ENCODE measurements around the gene LSAMP.
"Not testable (repeated sequence)": the region's sequence is repeated elsewhere in the genome, so short reads cannot be mapped to it uniquely, and the experiment has no call there.

The LSAMP gene

DNA sequence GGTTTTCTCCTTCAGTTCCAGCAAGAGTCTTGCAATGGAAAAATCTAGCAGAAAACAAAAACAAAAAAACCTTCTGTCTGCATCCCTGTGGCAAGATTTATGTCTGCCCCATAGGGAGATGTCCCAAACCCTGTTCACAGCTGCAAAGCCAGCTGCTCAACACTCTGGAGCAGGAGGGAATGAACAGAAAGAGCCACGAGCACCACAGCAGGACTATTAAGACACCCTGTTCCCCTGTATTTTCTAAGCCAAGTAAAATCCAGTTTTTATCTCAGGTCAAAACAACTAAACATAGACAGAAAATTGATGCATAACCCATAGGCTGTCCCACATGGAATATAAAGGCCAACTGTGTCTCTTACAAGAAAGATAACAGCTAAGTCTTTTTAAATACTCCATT, 357.9 kb downstream of the LSAMP start:
- no peak for DNase-seq

DNA sequence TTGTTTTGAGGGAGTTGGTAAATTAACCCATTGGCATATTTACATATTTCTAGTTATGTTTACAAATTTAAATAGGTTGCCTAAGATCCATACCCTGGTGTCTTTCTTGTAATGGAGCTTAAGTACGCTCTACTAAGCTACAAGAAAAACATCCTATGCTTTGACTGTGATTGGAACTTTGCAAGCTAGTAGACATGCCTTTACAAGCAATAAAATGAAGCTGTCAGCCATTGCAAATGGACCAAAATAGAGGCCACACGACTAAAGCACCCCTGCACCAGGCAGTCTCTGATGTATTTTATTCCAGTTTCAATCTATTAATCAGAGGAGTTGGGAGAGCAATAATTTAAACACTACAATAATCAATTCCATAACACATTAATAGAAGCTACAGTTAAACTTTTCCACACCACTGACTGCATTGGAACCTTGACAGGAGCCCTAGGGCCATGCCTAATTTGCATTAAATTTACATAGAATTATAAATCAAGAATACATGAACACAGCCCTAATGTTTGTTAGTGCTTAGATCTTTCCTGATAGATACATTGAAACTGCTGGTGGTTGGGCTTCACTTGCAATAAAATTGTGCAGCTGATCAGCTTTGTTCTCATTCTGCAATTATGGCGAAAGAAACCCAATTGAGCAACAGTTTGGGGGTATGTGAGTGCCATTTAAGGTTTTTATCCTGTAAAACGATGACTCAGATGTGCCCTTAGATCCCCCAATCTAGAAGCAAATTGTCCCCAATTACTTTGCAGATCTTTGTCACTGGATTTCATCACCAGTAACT, 360.1 kb downstream of the LSAMP start:
- no peak for DNase-seq

DNA sequence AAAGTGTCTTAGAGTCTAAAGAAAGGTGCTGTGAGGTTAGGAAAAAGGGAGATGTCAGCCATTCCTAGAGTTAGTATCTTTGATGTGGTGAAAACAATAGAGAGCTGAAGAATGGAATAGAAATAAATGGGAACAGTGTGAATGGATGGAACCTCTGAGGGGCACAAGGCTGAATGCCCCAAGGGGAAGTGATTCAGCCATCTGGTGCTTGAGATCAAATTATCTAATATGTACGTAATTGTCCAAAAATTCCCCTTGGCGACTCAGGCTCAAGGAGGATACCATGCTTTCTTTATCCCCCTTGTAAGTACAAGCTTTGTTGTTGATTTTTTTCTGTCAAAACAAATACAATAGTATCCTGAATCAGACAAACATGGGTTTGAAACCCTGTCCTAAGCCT, 361.6 kb downstream of the LSAMP start:
- no peak for DNase-seq

DNA sequence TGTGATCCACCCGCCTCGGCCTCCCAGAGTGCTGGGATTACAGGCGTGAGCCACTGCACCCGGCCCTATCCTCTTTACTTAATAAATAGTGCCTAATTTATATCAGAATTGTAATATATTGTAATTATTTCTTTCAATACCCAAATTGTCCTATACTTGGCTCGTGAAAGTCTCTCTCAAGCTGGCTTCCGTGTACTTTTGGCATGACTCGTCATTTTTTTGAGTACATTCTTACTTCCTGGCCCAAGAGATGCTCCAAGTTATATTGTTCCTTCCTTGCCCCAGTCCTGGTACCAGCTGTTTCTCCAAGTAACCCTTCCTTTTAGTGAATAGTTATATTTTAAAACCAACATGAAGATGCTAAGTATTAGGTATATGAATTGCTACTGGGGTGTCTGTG, 366.7 kb downstream of the LSAMP start:
- DNase-seq: no peak

DNA sequence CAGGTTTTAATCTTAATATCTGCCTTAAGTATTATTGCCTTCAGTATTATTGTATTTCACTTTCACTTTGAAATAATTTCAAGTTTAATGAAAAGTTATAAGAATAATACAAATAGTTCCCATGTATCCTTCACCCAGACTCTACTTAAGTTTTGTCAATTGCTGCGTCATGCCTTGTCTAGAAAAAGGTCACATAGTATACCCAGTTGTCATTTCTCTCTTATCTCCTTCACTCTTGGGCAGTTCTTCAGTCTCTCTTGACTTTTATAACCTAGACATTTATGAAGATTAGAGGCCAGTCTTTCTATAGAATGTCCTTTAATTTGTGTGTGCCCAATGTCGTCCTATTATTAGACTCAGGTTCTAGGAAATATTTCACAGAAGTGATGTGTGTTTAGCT, 367.7 kb downstream of the LSAMP start:
- no peak for DNase-seq

DNA sequence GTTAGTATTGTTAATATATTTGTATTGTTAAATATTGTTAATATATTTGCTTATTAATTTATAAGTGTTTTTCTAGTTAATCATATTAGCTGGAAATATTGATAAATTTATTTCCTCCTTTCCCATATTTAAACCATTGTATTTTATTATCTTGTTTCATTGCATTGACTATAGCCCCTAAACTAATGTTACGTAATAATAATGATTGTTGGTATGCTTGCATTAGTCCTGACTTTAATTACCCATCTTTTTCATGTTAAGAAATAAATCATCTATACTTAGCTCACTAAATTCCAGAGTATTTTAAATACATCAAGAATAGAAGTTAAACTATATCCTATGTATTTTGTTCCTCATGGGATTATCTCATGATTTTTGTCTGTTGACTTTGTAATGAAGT, 368.2 kb downstream of the LSAMP start:
- no peak for DNase-seq

DNA sequence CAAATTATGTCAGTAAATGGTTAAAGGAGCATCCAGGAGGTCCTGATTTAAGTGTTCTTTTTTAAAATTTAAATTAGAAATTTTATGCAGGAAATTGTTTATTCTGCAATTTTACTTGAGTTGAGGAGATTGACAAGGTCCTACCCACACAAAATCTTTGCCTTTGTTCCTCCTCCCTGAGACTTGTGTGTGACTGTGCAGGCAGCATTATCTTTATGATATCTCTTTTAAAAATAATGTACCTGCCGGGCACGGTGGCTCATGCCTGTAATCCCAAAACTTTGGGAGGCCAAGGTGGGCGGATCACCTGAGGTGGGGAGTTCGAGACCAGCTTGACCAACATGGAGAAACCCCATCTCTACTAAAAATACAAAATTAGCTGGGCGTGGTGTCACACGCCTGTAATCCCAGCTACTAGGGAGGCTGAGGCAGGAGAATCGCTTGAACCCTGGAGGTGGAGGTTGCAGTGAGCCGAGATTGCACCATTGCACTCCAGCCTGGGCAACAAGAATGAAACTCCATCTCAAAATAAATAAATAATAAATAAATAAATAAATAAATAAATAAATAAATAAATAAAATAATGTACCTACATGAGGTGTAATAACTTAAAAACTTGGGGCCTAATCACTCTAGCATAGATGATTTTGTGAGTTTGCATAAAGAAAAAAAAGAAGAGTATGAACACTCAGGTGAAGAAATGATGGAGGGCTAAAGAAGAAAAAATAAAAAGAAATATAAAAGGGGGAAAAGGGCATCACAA, 374.6 kb downstream of the LSAMP start:
- not testable (repeated sequence) for DNase-seq

DNA sequence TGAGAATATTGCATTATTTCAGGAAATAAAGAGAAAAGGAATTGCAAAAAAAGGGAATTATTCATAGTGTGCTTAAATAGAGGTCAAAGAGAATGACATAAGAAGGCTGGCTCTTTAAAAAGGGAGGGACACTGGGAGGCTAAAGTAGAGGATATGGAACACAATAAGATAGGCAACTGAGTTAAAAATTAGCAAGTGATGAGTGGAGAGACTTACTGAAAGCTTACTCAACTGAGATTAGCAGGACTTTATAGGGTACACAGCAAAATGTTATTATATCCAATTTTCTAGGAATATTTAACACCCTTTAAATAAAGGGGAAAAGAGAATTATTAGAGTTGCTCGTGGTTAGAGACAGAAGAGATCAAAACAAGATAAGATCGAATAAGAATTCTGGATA, 375.2 kb downstream of the LSAMP start:
- no peak for DNase-seq

DNA sequence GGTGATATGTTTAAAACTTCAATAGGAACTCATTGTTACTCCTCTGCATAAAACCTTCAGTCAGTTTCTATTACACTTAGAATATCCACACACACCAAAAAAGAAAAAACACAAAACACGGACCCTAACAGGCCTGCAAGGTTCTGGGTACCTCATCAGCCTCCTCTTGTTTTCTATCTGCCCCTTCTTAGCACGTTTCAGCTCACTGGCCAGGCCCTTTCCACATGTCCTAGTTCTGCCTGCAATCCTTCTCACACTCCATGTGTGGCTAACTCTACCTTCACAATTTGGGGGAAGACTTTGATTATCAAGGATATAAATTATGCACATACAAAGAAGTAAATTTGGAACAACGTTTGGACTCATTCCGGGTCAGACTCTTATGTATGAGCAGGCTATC, 376.3 kb downstream of the LSAMP start:
- no peak for DNase-seq

DNA sequence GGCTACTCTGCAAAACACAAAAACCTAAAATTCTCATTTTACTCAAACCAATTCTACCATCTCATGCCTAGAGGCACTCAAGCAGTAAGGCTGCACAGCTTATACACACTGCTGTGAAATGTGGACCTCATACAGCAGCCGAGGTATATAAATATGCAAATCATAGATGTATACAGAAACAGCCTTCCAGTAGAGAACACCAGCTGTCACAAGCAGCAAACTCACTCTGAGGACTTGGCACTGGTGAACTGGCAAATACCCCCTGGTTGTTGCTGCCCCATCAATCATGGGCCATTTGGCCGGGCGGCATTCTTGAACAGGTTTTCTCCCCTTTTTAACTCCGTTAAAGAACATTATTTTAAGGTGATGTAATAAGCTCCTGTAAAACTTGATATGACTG, 378.0 kb downstream of the LSAMP start:
- no peak for DNase-seq

DNA sequence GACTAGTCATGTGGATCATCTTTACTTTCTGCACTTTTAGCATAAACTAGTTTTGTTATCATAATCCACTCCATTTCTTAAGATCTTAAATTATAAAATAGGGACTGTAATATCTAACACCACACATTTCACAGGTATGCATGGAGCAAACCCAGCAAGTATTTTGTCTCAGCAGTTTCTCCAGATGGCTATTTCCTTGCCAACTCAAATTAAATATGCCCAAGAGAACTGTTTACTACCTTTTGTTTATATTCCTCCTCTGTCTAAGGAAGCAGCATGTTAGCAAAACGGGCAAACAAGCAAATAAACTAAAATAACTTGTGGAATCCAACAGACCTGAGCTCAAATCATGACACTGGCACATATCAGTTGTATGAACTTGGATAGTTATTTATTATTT, 379.8 kb downstream of the LSAMP start:
- DNase-seq: no peak

DNA sequence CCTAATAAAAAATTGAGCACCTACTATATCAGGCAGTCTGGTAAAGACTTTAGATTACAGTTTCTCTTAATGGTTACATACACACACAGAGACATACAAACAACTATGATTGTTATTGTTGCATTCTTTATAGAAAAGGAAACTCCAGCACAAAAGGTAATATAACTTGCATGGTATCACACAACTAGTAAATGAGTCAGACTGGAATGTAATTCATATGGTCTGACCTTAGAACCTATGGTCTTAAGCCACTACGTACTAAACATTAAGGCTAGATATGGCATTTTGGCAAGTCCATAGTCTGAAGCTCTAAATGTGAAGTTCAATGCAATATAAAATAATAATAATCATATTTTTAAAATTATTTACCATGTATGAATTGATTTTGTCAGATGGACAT, 380.6 kb downstream of the LSAMP start:
- DNase-seq: no peak

DNA sequence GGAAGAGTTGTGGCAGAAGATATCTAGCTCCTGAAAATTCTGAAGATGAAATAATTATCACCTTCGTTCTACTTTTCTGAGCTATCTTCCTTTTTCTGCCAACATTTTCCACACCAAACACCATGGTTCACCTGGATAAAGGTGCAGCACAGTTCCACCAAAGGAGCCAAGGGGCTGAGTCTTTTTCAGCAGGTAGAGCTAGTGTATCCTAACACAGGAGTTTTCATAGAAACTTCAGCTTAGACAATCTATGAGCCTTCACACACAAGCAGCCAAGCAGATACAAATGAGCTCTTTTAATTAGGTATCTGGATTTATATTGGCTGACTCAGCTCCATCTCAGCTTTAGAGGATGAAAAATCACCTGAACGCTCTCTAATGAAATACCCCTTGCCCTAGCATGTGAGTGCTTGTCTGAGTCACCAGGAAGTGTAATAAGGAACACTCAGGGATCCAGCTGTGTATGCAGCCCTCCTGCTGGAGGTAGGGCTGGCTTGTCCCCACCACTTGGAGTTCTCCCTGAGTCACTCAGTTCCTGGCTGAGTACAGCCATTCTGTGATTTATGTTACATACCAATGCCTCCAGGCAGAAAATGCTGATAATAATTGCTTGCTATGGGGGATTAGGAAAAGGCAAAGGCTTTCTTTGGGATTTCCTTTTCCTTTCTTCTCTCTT, 385.7 kb downstream of the LSAMP start:
- no peak for DNase-seq

DNA sequence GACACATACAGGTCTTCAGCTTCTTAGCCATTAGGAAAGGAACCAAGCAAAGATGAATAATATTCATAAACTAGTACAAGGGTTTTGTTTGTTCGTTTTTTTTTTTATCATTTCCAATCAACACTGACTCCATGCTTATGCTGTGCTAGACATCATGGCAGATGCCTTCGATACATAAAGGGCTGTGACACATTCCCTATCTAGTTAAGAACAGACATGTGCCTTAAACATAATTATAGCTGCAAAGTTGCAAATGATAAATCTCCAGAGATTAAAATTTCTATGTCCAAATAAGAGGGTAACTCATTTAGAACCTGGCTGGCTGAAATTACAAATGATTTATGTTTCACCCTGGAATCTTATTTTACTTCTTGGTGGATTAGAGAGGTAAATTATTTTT, 386.4 kb downstream of the LSAMP start:
- no peak for DNase-seq

DNA sequence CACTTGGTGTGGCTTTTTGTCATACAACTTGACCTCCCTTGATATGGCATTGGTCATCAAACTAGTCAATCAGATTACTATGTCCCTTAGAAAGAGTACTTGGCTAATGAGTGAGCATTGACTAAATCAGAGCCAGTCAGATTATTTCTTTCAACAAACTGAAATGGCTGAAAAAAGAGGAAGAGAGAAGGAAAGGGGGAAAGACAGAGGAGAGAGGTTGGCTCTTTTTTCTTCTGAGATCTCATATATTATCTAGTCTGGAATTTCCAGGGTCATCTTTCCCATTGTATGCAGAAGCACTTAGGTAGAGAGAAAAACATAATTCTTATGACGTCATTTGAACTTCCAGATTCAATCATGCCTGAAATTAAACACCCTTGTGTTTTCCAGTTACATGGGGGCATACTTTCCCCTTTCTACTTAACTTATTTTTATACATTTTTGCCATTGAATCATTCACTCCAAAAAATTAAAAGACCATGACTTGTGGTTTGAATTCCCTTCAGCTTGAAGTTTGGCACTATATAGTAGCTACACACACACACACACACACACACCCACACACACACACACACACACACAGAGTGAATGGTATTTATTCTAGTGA, 387.8 kb downstream of the LSAMP start:
- no peak for DNase-seq

DNA sequence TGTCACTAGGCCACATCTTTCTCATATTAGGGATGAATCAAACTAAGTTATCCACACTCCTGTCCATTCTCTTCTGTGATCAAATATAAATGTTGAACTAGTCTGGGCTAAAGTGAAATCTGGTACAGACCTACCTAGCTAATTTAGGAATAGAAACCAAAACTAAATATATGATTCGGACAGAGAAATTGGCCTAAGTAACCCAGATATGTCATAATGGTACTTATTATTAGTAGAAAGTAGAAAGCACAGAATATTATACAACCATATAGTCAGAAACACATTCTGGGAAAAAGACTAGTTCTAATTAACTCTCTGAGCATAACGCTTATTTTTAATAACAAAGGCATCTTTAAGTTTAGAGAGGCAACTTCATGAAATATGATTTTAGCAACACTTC, 389.0 kb downstream of the LSAMP start:
- no peak for DNase-seq

DNA sequence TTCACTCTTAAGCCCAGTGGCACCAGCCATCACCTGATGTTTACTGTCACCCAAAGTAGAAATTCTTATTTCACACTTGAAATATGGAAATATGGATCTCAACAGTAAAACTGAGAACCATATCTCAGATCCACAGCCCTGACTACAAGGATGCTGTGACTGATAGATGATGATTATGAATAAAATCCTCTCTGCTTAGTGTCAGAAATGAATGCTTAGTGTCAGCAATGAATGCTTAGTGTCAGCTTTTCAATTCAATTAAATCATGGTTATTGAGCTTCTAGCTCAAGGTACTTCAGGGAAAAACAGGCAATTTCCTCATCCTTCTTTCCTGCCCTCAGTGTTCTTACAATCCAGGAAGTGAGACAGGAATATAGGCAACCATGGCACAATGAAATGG, 392.3 kb downstream of the LSAMP start:
- no peak for DNase-seq

DNA sequence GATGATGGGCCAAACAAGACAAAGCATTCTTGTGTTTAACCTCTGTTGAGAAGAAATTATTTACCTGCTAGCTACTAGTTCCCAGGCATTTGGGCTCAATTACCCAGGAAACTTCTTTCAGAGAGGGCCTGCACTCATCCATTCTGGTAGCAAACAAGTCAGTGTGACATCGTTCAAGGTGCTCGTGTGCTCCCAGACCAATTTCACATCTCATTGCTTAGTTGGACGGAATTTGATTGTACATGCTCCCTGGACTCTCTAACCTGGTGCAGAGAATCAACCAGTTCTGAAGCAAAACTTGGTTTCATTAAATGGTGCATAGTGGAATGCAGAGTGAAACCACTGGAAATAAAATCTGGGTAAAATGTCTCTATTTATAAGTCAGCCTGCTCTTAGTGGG, 392.7 kb downstream of the LSAMP start:
- DNase-seq: no peak

DNA sequence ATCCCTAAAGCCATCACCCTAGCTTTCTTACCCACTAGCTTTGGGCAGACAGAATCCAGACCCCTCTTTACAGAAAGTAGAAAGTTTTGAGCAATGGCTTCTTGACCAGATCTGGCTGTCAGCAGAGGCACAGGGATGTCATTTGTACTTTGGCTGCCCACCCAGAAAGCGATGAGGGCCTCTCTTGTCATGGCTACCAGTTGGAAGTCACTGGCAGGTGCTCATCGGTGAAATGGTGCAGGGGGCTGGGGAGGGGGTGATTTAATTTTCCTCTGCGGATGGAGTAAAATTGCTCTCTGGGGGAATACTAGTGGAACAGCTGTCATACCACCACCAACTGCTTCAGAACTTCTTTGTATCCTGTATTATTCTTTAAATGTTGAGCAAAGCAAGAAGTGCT, 393.7 kb downstream of the LSAMP start:
- no peak for DNase-seq

DNA sequence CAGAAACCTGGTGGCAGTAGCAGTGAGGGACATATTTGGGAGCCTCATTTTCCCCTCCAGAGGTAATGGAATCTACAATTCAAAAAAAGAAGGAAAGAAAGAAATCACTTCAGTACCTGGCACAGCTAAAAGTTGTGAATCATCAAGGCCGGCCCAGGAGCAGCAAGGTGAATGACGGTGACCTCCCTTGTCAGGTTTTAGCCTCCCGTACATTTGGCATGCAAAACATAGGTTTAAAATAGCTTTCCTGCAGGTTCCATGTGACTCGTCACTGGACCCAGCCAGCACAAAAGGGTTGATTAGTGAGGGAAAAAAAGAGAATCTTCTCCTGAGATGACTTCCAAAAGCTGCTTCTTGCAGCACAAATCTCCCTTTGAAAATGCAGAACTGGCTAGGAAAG, 394.2 kb downstream of the LSAMP start:
- DNase-seq: no peak

DNA sequence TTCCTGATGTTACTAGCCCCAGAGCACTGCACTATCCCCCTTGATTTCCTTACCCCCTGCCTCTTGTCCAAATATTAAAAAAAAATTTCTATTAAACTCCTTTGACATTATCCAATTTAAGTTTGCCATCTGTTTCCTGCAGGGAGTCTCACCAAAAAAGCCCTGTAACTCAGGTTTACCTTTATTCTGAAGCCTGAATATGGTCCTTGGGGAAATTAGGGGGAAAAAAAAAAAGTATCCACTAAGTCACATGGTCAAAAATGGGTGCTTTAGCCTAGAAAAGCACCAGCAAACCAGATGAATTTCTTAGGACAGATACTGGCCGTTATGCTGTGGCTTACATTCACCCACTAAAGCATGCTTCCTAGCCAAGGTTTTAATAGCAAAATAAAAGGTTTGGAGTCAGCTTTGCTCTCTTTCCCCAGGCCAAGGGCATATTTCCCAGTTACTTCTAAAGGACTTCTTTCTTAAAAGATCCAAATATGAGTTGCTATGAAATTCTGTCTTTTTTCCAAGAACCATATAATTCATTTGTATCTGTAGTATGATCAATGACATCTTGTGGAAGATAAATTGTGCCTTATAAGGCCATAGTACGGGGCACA, 394.9 kb downstream of the LSAMP start:
- DNase-seq: no peak

DNA sequence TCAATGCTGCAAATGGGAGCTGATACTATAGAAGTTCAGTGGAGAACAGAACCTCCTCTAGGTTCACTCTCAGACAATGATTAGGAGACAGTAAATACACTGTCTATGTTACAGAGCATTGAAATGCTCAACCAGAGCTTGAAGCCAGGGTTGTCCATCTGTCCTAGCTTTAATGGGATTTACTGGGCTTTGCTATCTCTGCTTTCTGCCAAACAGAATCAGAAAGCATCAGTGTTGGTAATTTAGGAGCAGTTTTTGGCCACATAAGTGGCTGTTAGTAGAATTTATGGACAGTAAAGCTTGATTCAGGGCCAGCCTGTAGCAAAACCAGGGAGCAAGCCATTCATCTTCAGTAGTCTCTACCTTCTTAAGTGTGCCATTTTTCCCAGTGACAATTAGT, 396.3 kb downstream of the LSAMP start:
- no peak for DNase-seq

DNA sequence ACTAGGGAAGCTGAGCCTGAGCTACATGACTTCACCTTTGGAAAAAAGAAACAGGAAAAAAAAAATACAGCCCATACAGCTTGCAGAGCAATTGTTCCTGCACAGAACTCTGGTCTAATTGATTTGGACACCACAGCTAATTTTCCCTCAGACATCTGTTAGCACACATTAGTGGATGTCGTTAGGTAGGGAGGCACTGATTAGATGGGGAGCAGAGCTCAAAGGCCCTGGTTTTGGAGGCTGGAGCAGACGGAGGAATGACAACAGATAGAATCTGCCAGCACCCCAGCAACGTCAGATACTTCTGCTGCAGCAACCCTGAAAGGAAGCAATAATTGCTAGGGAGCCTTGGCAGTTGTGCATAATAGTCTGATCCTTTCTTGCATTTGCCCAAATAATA, 398.9 kb downstream of the LSAMP start:
- no peak for DNase-seq

Data from effector CD8-positive, alpha-beta T cell (primary cell).